HepG2 (cell line): ENCODE measurements around the gene COMMD8. TPM values are rescaled to one million over a fixed set of nuclear protein-coding genes. Genes with fewer than 3 reads are reported as not detected.

Source experiments
- FOXM1 ChIP-seq: sonication (generic); formaldehyde crosslinking; IDR thresholded peaks from 2 replicates; pipeline ENCODE4 v1.5.0; 2020; ENCODE audit warnings: missing genetic modification reagents
- JUNB ChIP-seq: sonication (generic); formaldehyde crosslinking; IDR thresholded peaks from 2 replicates; pipeline ENCODE4 v1.8.0; 2022; ENCODE audit warnings: missing genetic modification reagents, mild to moderate bottlenecking, borderline replicate concordance
- KLF12 ChIP-seq: sonication (generic); formaldehyde crosslinking; IDR thresholded peaks from 2 replicates; pipeline ENCODE4 v1.4.0; 2020; ENCODE audit warnings: missing genetic modification reagents, borderline replicate concordance
- NBN ChIP-seq: fragments of 450-650 bp; conservative IDR thresholded peaks from 2 replicates; pipeline ENCODE4 v1.6.1; 2017
- NR2F1 ChIP-seq, 2 experiments: fragments of 450-650 bp in 1 of 2; formaldehyde crosslinking in 1 of 2; IDR thresholded peaks; 2 replicates each; pipeline versions ENCODE4 v1.5.0 to v1.6.1; 2016 to 2020; ENCODE audit warnings: mild to moderate bottlenecking in 1 of 2, missing compliant biosample characterization in 1 of 2, missing genetic modification reagents in 1 of 2, moderate library complexity in 1 of 2
- RBM39 ChIP-seq: fragments of 200-400 bp; formaldehyde crosslinking; IDR thresholded peaks from one replicate; pipeline ENCODE4 v1.6.1; 2018; ENCODE audit warnings: antibody characterized with exemption, mild to moderate bottlenecking, low read depth, low read length; ENCODE audit not compliant: poor library complexity, severe bottlenecking
- ZFAT ChIP-seq: sonication (generic); formaldehyde crosslinking; conservative IDR thresholded peaks from 2 replicates; pipeline ENCODE4 v1.8.1; 2023; ENCODE audit warnings: missing genetic modification reagents, inconsistent platforms
- ZFP41 ChIP-seq: sonication (generic); formaldehyde crosslinking; IDR thresholded peaks from 2 replicates; pipeline ENCODE4 v1.4.0; 2020; ENCODE audit warnings: mild to moderate bottlenecking, missing genetic modification reagents, borderline replicate concordance
- ZNF101 ChIP-seq: sonication (generic); formaldehyde crosslinking; IDR thresholded peaks from 2 replicates; pipeline ENCODE4 v1.4.0; 2020; ENCODE audit warnings: mild to moderate bottlenecking, low read depth, missing genetic modification reagents, borderline replicate concordance
- ZNF251 ChIP-seq: sonication (generic); formaldehyde crosslinking; IDR thresholded peaks from 2 replicates; pipeline ENCODE4 v1.9.0; 2021; ENCODE audit warnings: mild to moderate bottlenecking, missing genetic modification reagents
- ZNF549 ChIP-seq: sonication (generic); formaldehyde crosslinking; IDR thresholded peaks from 2 replicates; pipeline ENCODE4 v1.5.0; 2020; ENCODE audit warnings: missing genetic modification reagents
- ZNF550 ChIP-seq: sonication (generic); formaldehyde crosslinking; IDR thresholded peaks from 2 replicates; pipeline ENCODE4 v1.4.0; 2020; ENCODE audit warnings: mild to moderate bottlenecking, missing genetic modification reagents, borderline replicate concordance
- ZNF749 ChIP-seq: sonication (generic); formaldehyde crosslinking; IDR thresholded peaks from 2 replicates; pipeline ENCODE4 v1.8.0; 2022; ENCODE audit warnings: mild to moderate bottlenecking, missing genetic modification reagents, moderate library complexity, borderline replicate concordance
- polyA plus RNA-seq, 8 experiments: library from polyadenylated mRNA; depleted of rRNA in 3 of 8; stranded (reverse) in 7 of 8; unstranded in 1 of 8; fragments of >200 nt; fragmentation: Illumina TruSeq in 4 of 8; extraction: Trizol in 4 of 8; gene quantifications; 2 replicates each; pipeline versions ENCODE4 v1.2.1 to v1.2.3, GENCODE V29; 2011 to 2016; ENCODE audit warnings: low read depth in 4 of 8, missing spikeins in 1 of 8, mixed read lengths in 1 of 8; ENCODE audit not compliant: insufficient read depth in 1 of 8
- total RNA-seq, 5 experiments: library from RNA; depleted of rRNA; stranded (reverse); fragments of >200 nt; fragmentation: Illumina TruSeq; extraction: Trizol; gene quantifications; 2 replicates each; pipeline ENCODE4 v1.2.3, GENCODE V29; 2016; ENCODE audit warnings: low read depth in 1 of 5
- TF ChIP-seq, protein P1 (sequence below): sonication (generic); formaldehyde crosslinking; IDR thresholded peaks from 2 replicates; pipeline ENCODE4 v1.4.0; 2020; ENCODE audit warnings: missing genetic modification reagents
- TF ChIP-seq, protein P2 (sequence below): sonication (generic); formaldehyde crosslinking; IDR thresholded peaks from 2 replicates; pipeline ENCODE4 v1.9.0; 2021; ENCODE audit warnings: missing genetic modification reagents, mild to moderate bottlenecking, borderline replicate concordance
- TF ChIP-seq, protein P3 (sequence below): sonication (generic); formaldehyde crosslinking; IDR thresholded peaks from 2 replicates; pipeline ENCODE4 v1.4.0; 2020; ENCODE audit warnings: missing genetic modification reagents

The COMMD8 gene
- total and polyA plus RNA-seq, 2 of the 13 experiments (the other 11 are each of a cell fraction or from before 2014, with no cell fraction given), result 7.1 to 20.3 TPM

DNA sequence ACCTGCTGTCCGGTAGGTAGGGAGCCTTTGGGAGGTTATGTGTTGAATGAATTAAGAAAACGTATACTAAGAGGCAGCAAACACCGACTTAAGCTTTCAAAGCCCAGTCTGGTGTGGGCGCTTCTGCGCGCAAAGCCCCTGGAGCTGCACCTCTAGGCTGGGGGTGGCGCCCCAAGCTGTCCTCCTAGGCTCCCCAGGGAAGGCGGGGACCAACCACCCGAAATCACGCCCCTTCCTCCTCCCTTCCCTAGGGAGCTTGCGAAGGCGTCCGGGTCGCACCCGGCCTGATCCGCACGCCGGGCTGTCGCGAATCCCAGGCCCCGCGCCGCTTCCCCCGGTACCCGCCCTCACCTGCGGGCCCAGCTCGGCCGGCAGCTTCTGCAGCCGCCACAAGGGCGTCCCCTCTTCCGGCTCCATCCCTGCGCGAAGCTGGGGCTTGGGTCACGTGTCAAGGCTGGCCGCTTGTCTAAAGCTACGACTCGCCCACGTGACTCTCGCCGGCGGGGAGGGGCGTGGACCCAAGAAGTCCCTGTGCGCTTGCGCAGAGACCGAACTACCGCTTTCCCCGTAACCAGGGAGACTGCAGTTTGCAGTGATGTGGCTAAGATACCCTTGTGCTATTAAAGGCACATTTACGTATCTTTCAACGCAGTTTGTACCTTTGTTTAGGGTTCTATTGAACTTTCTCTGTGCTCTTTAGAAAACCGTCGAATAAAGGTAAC, at the start of gene COMMD8 (continued):
- TF ChIP-seq, protein P1, sequence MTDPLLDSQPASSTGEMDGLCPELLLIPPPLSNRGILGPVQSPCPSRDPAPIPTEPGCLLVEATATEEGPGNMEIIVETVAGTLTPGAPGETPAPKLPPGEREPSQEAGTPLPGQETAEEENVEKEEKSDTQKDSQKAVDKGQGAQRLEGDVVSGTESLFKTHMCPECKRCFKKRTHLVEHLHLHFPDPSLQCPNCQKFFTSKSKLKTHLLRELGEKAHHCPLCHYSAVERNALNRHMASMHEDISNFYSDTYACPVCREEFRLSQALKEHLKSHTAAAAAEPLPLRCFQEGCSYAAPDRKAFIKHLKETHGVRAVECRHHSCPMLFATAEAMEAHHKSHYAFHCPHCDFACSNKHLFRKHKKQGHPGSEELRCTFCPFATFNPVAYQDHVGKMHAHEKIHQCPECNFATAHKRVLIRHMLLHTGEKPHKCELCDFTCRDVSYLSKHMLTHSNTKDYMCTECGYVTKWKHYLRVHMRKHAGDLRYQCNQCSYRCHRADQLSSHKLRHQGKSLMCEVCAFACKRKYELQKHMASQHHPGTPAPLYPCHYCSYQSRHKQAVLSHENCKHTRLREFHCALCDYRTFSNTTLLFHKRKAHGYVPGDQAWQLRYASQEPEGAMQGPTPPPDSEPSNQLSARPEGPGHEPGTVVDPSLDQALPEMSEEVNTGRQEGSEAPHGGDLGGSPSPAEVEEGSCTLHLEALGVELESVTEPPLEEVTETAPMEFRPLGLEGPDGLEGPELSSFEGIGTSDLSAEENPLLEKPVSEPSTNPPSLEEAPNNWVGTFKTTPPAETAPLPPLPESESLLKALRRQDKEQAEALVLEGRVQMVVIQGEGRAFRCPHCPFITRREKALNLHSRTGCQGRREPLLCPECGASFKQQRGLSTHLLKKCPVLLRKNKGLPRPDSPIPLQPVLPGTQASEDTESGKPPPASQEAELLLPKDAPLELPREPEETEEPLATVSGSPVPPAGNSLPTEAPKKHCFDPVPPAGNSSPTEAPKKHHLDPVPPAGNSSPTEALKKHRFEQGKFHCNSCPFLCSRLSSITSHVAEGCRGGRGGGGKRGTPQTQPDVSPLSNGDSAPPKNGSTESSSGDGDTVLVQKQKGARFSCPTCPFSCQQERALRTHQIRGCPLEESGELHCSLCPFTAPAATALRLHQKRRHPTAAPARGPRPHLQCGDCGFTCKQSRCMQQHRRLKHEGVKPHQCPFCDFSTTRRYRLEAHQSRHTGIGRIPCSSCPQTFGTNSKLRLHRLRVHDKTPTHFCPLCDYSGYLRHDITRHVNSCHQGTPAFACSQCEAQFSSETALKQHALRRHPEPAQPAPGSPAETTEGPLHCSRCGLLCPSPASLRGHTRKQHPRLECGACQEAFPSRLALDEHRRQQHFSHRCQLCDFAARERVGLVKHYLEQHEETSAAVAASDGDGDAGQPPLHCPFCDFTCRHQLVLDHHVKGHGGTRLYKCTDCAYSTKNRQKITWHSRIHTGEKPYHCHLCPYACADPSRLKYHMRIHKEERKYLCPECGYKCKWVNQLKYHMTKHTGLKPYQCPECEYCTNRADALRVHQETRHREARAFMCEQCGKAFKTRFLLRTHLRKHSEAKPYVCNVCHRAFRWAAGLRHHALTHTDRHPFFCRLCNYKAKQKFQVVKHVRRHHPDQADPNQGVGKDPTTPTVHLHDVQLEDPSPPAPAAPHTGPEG (CRISPR knock-in tag), result peak; percentile 1; the same call in 1 of the 2 replicates
- no peak; a peak in 1 of 4 replicates for TF ChIP-seq NR2F1 (CRISPR knock-in tag; IDR thresholded peaks at IDR 0.05)
- TF ChIP-seq, protein P2, sequence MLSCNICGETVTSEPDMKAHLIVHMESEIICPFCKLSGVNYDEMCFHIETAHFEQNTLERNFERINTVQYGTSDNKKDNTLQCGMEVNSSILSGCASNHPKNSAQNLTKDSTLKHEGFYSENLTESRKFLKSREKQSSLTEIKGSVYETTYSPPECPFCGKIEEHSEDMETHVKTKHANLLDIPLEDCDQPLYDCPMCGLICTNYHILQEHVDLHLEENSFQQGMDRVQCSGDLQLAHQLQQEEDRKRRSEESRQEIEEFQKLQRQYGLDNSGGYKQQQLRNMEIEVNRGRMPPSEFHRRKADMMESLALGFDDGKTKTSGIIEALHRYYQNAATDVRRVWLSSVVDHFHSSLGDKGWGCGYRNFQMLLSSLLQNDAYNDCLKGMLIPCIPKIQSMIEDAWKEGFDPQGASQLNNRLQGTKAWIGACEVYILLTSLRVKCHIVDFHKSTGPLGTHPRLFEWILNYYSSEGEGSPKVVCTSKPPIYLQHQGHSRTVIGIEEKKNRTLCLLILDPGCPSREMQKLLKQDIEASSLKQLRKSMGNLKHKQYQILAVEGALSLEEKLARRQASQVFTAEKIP (CRISPR knock-in tag), result no peak
- TF ChIP-seq NBN, result no peak
- TF ChIP-seq, protein P3, sequence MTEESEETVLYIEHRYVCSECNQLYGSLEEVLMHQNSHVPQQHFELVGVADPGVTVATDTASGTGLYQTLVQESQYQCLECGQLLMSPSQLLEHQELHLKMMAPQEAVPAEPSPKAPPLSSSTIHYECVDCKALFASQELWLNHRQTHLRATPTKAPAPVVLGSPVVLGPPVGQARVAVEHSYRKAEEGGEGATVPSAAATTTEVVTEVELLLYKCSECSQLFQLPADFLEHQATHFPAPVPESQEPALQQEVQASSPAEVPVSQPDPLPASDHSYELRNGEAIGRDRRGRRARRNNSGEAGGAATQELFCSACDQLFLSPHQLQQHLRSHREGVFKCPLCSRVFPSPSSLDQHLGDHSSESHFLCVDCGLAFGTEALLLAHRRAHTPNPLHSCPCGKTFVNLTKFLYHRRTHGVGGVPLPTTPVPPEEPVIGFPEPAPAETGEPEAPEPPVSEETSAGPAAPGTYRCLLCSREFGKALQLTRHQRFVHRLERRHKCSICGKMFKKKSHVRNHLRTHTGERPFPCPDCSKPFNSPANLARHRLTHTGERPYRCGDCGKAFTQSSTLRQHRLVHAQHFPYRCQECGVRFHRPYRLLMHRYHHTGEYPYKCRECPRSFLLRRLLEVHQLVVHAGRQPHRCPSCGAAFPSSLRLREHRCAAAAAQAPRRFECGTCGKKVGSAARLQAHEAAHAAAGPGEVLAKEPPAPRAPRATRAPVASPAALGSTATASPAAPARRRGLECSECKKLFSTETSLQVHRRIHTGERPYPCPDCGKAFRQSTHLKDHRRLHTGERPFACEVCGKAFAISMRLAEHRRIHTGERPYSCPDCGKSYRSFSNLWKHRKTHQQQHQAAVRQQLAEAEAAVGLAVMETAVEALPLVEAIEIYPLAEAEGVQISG (CRISPR knock-in tag), result peak; percentile 64; the same call in 1 of the 2 replicates
- TF ChIP-seq ZNF550 (CRISPR knock-in tag), result no peak
- TF ChIP-seq FOXM1 (CRISPR knock-in tag), result no peak
- TF ChIP-seq KLF12 (CRISPR knock-in tag), result 0 out of 2 replicates have a peak, but pooled peaks have one; percentile 43
- TF ChIP-seq JUNB (CRISPR knock-in tag), result no peak
- no peak for TF ChIP-seq ZNF749 (CRISPR knock-in tag)
- TF ChIP-seq ZFAT, result no peak
- no peak for TF ChIP-seq ZNF251 (CRISPR knock-in tag)
- no peak for TF ChIP-seq ZFP41
- peak; percentile 77 for TF ChIP-seq RBM39
- no peak for TF ChIP-seq ZNF549 (CRISPR knock-in tag)
- TF ChIP-seq ZNF101, result no peak
